IPS-20b (cell line): ENCODE results near the gene TENM3.
A peak's percentile ranks its signal among the peaks of the same experiment; 100 is the strongest.

Experiments used
- H3K27ac ChIP-seq: one replicate; pipeline ENCODE4 v1.5.1; 2013; ENCODE audit warnings: low read length
- H3K27me3 ChIP-seq: 2 replicates; pipeline ENCODE4 v1.6.1; 2013; ENCODE audit warnings: mild to moderate bottlenecking, low read length, inconsistent platforms; ENCODE audit not compliant: insufficient read depth
- H3K36me3 ChIP-seq: 2 replicates; pipeline ENCODE4 v1.6.1; 2013; ENCODE audit warnings: low read depth, mild to moderate bottlenecking, inconsistent platforms, low read length, moderate library complexity; ENCODE audit not compliant: insufficient read depth
- H3K4me1 ChIP-seq: 2 replicates; pipeline ENCODE4 v1.6.1; 2013; ENCODE audit warnings: mild to moderate bottlenecking, control low read depth, inconsistent platforms, low read length, moderate library complexity; ENCODE audit not compliant: insufficient read depth
- H3K4me3 ChIP-seq: 2 replicates; pipeline ENCODE4 v1.5.1; 2013; ENCODE audit warnings: mild to moderate bottlenecking, low read length, inconsistent platforms
- H3K9ac ChIP-seq: 2 replicates; pipeline ENCODE4 v1.6.1; 2013; ENCODE audit warnings: low read depth, mild to moderate bottlenecking, inconsistent platforms, low read length, moderate library complexity
- H3K9me3 ChIP-seq: 2 replicates; pipeline ENCODE4 v1.6.1; 2013; ENCODE audit warnings: mild to moderate bottlenecking, low read depth, low read length, inconsistent platforms; ENCODE audit not compliant: insufficient read depth

Gene TENM3

GRCh38 chr4:182415116-182415515 lies 171.9 kb downstream of the TENM3 start:
- Histone ChIP-seq H3K27me3 (no peaks in the 10 kb centered on the region; the same call in 1 of the 2 replicates), H3K27ac (no peak overlapping the region), H3K4me3 (no peak overlapping the region), H3K36me3 (peaks cover 13% of the 10 kb centered on the region; the same call in 1 of the 2 replicates), H3K4me1 (peaks cover 9% of the 10 kb centered on the region; the same call in 1 of the 2 replicates), H3K9ac (no peak overlapping the region), H3K9me3 (peaks cover 15% of the 10 kb centered on the region; the same call in 1 of the 2 replicates)

- H3K27ac ChIP-seq, result no peak overlapping the region
- no peaks in the 10 kb centered on the region; the same call in 1 of the 2 replicates for H3K27me3 ChIP-seq
These were observed 172.9 kb downstream of the TENM3 start for GRCh38 chr4:182416067-182416466.

GRCh38 chr4:182418054-182418734 lies 175.0 kb downstream of the TENM3 start:
- H3K9ac ChIP-seq, result no peak overlapping the region
- H3K4me1 ChIP-seq, result peaks cover 9% of the 10 kb centered on the region; the same call in 1 of the 2 replicates
- peaks cover 10% of the 10 kb centered on the region; the same call in 1 of the 2 replicates for H3K9me3 ChIP-seq
- peaks cover 6% of the 10 kb centered on the region; the same call in 1 of the 2 replicates for H3K36me3 ChIP-seq
- H3K4me3 ChIP-seq, result no peak overlapping the region
- no peak overlapping the region for H3K27ac ChIP-seq
- H3K27me3 ChIP-seq, result no peaks in the 10 kb centered on the region; the same call in 1 of the 2 replicates

More at GRCh38 chr4:182416067-182416466, 172.9 kb downstream of the TENM3 start:
- Histone ChIP-seq H3K9me3 (peaks cover 15% of the 10 kb centered on the region; the same call in 1 of the 2 replicates), H3K4me1 (peaks cover 9% of the 10 kb centered on the region; the same call in 1 of the 2 replicates), H3K9ac (no peak overlapping the region), H3K4me3 (peak overlapping the region; percentile 19; the same call in 1 of the 2 replicates), H3K36me3 (peaks cover 13% of the 10 kb centered on the region; the same call in 1 of the 2 replicates)

- Histone ChIP-seq H3K9me3 (no peaks in the 10 kb centered on the region), H3K36me3 (no peaks in the 10 kb centered on the region), H3K27me3 (no peaks in the 10 kb centered on the region; the same call in 1 of the 2 replicates)
These were observed 177.0 kb downstream of the TENM3 start for GRCh38 chr4:182420189-182420588.

GRCh38 chr4:182421753-182422152 lies 178.6 kb downstream of the TENM3 start:
- H3K27ac ChIP-seq, result no peak overlapping the region
- H3K4me3 ChIP-seq, result no peak overlapping the region
- no peaks in the 10 kb centered on the region for H3K9me3 ChIP-seq
- H3K4me1 ChIP-seq, result no peaks in the 10 kb centered on the region
- H3K9ac ChIP-seq, result no peak overlapping the region
- no peaks in the 10 kb centered on the region for H3K27me3 ChIP-seq
- H3K36me3 ChIP-seq, result no peaks in the 10 kb centered on the region

More at GRCh38 chr4:182420189-182420588, 177.0 kb downstream of the TENM3 start:
- no peak overlapping the region for H3K4me3 ChIP-seq
- no peak overlapping the region for H3K27ac ChIP-seq
- peaks cover 9% of the 10 kb centered on the region; the same call in 1 of the 2 replicates for H3K4me1 ChIP-seq
- H3K9ac ChIP-seq, result no peak overlapping the region

DNA sequence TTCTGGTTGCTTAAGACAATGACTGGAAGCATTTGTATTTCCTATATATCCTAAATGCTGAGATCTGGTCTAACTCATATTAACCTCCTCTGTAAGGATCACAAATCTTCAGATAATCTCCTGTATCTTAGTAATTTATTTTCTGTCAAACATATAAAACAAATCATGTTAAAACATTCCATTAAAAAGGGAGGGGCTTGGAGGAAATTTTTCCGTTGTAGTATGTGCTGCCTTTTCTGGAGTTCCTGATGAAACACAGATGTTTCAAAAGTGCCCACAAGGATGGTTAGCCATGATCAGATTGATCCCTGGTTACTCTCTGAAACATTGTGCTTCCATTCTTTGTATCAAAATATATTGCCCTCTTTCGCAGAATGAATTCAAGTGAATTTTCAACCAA lies 182.1 kb downstream of the TENM3 start:
- no peak overlapping the region for H3K27ac ChIP-seq
- H3K4me1 ChIP-seq, result no peaks in the 10 kb centered on the region
- H3K9ac ChIP-seq, result no peak overlapping the region
- H3K4me3 ChIP-seq, result no peak overlapping the region
- H3K36me3 ChIP-seq, result no peaks in the 10 kb centered on the region
- no peaks in the 10 kb centered on the region for H3K27me3 ChIP-seq
- no peaks in the 10 kb centered on the region for H3K9me3 ChIP-seq

- H3K4me1 ChIP-seq, result no peaks in the 10 kb centered on the region
- H3K9me3 ChIP-seq, result no peaks in the 10 kb centered on the region
- H3K4me3 ChIP-seq, result no peak overlapping the region
- H3K36me3 ChIP-seq, result no peaks in the 10 kb centered on the region
- H3K27me3 ChIP-seq, result no peaks in the 10 kb centered on the region
- H3K27ac ChIP-seq, result no peak overlapping the region
- no peak overlapping the region for H3K9ac ChIP-seq
These were observed 183.7 kb downstream of the TENM3 start for GRCh38 chr4:182426901-182427300.

DNA sequence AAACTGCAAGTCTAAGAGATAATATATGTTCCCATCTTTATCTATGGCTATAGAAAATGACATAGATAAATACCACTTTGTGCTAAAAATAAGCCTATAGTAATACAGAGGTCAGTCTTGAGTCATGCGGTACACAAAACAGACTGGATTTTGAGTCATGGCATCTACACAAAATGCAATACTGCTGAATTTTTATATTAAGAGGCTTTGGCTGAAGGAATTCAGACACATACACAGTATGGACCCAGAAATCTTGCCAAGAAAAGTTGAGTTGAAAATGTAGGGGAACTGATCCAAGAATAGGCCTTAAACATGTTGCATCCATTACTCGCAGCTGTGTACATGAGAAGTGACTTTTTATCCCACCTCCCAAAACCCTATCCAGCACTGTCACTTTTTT lies 184.4 kb downstream of the TENM3 start:
- Histone ChIP-seq H3K36me3 (no peaks in the 10 kb centered on the region), H3K27ac (no peak overlapping the region), H3K9ac (no peak overlapping the region), H3K9me3 (no peaks in the 10 kb centered on the region), H3K27me3 (no peaks in the 10 kb centered on the region), H3K4me1 (no peaks in the 10 kb centered on the region), H3K4me3 (no peak overlapping the region)

DNA sequence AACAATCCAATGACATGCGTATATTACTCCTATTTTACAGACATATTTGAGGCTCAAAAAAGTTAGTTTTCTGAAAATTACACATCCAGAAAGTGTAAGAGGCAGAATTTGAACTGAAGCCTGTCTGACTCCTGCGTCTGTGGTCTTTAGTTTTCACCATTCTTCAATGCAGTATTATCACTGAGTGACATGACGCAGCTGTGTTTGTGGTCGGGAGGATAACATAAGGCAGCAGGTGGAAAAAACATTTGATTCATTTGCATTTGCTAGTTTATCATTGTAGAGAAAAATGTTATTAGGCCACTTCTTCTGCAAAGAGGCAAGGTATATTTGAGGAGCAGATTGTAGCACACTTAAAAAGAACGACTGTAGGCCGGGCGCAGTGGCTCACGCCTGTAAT lies 186.7 kb downstream of the TENM3 start:
- no peaks in the 10 kb centered on the region for H3K36me3 ChIP-seq
- H3K9ac ChIP-seq, result no peak overlapping the region
- H3K4me3 ChIP-seq, result no peak overlapping the region
- no peaks in the 10 kb centered on the region for H3K9me3 ChIP-seq
- no peak overlapping the region for H3K27ac ChIP-seq
- H3K27me3 ChIP-seq, result no peaks in the 10 kb centered on the region
- H3K4me1 ChIP-seq, result no peaks in the 10 kb centered on the region

- Histone ChIP-seq H3K27ac (no peak overlapping the region), H3K9ac (no peak overlapping the region), H3K36me3 (no peaks in the 10 kb centered on the region), H3K4me3 (no peak overlapping the region), H3K4me1 (no peaks in the 10 kb centered on the region), H3K9me3 (no peaks in the 10 kb centered on the region), H3K27me3 (no peaks in the 10 kb centered on the region)
These were observed 189.6 kb downstream of the TENM3 start for GRCh38 chr4:182432819-182433218.

DNA sequence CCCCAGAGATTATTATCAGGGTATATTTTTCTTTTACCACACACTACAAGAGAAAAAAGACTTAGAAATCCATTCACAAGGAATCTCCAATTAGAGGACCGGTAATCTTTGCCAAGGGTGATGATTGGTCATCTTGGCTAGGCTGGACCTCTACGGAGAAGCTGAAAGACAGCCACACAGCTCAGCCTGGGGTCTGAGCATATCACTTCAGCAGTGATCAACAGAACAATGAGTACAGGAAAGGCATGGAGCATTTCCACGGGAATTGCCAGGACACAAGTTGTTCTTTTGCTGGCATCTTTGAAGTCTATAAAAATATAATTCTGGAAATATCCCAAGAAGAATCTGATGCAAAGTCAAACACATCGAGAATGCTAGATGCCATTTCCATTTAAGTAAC lies 191.5 kb downstream of the TENM3 start:
- Histone ChIP-seq H3K27ac (no peak overlapping the region), H3K36me3 (no peaks in the 10 kb centered on the region), H3K9me3 (no peaks in the 10 kb centered on the region), H3K4me1 (no peaks in the 10 kb centered on the region), H3K9ac (no peak overlapping the region), H3K27me3 (no peaks in the 10 kb centered on the region), H3K4me3 (no peak overlapping the region)

DNA sequence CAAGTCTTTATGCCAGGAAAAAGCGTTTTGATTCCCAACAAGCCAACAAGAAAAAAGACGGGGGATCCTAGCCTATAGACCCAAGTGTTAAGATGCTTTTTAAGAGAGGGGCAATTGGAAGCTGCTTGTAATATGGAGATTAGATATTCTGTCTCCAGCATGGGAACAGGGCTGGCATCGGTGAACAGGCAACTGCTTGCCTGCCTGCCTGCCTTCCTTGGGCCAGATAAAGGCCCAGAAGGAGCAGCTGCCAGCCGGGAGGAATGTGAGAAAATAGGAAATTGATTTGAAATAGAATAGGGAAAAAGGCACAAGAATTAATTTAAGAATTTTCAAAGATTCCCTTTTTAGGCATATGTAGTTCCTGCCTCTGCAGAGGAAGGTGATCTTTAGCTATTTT lies 192.2 kb downstream of the TENM3 start:
- Histone ChIP-seq H3K36me3 (no peaks in the 10 kb centered on the region), H3K4me3 (no peak overlapping the region), H3K27me3 (no peaks in the 10 kb centered on the region)

More for the DNA sequence above, 192.2 kb downstream of the TENM3 start:
- H3K4me1 ChIP-seq, result no peaks in the 10 kb centered on the region
- H3K27ac ChIP-seq, result no peak overlapping the region
- H3K9me3 ChIP-seq, result no peaks in the 10 kb centered on the region
- H3K9ac ChIP-seq, result no peak overlapping the region
